Esophagus squamous epithelium (tissue), 5 donors: Measurements from ENCODE around the gene DUSP14. TPM values are rescaled to one million over a fixed set of nuclear protein-coding genes. Genes with fewer than 3 reads are reported as not detected.

ENCODE experiments used
- DNase-seq: peaks from one replicate; lab custom pipeline; 2025; lab: John Stamatoyannopoulos, UW
- H3K27ac ChIP-seq, 4 donors: fragments of 200-600 bp; sonication (generic); one replicate each; pipeline ENCODE4 v1.5.1; 2016 to 2019; ENCODE audit warnings: mild to moderate bottlenecking in 1 of 4
- H3K27me3 ChIP-seq, 4 donors: fragments of 200-600 bp; sonication (generic); 1 replicate in 3 of 4; 2 replicates in 1 of 4; pipeline versions ENCODE4 v1.5.1 to v1.6.0; 2017 to 2021; ENCODE audit warnings: antibody characterized with exemption in 1 of 4
- H3K36me3 ChIP-seq, 3 donors: fragments of 200-600 bp; sonication (generic); one replicate each; pipeline ENCODE4 v1.5.1; 2016 to 2019
- H3K4me1 ChIP-seq, 3 donors: fragments of 200-600 bp; sonication (generic); one replicate each; pipeline ENCODE4 v1.5.1; 2017 to 2019
- H3K4me3 ChIP-seq, 4 donors: fragments of 200-600 bp; sonication (generic); 1 replicate in 3 of 4; 2 replicates in 1 of 4; pipeline ENCODE4 v1.5.1; 2016 to 2019; ENCODE audit warnings: mild to moderate bottlenecking in 2 of 4, moderate library complexity in 1 of 4
- H3K9me3 ChIP-seq, 3 donors: fragments of 200-600 bp; sonication (generic); one replicate each; pipeline ENCODE4 v1.5.1; 2016 to 2019
- CTCF ChIP-seq, 6 experiments: fragments of 450-650 bp in 4 of 6; fragments of 200-600 bp in 2 of 6; sonication (generic) in 2 of 6; IDR thresholded peaks; one replicate each; pipeline ENCODE4 v1.5.1; 2016 to 2019; ENCODE audit warnings: antibody characterized with exemption in 6 of 6, mild to moderate bottlenecking in 4 of 6, moderate library complexity in 4 of 6
- POLR2A ChIP-seq, 4 donors: fragments of 450-650 bp; IDR thresholded peaks; one replicate each; pipeline ENCODE4 v1.6.1; 2017; ENCODE audit warnings: antibody characterized with exemption in 4 of 4, mild to moderate bottlenecking in 4 of 4, moderate library complexity in 3 of 4
- WGBS, 2 donors: methylation state at CpG; one replicate each; pipeline ENCODE4 v1.1.5; 2018; 5-methylcytosine and 5-hydroxymethylcytosine counted together
- intact Hi-C: fragments of 100-400 bp; cut with DNase I; formaldehyde crosslinking; loops from one replicate; pipeline ENCODE4 v1.15.0; 2022
- total RNA-seq, 4 donors: library from RNA; depleted of rRNA; stranded (reverse); fragments of >200 nt; gene quantifications; one replicate each; pipeline ENCODE4 v1.1.0, GENCODE V29; 2016
- donor health status: DM: yes; HTN: yes; CAD: no.

The DUSP14 gene
- total RNA-seq, 4 donors from 2014 or later = 11.4 to 28.8 (median 20.4) TPM

DNA sequence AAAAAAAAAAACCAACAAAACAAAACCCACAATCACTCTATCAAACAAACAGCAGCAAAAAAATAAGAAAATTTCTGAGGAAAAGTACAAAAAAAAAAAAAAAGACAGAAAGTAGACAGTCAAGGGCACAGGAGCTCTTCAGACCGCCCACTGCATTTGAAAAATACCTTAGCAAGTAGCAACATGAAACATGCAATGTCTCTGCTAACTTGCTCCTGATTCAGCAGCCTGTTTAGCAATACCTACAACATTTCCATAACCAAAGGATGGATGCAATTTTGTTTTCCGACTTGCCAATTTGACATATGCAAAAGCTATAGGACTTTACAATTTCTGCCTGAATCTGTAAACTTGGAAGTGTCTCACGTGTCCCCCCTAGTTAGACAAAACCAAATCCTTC lies 62.1 kb downstream of the DUSP14 start:
- TF ChIP-seq POLR2A (IDR thresholded peaks at IDR 0.05) = no peak
- no peak for TF ChIP-seq CTCF (IDR thresholded peaks at IDR 0.05)
- H3K36me3 ChIP-seq = peaks cover 0 to 67% (median 5%) of the 10 kb centered on the region in 3 donors
- no peaks in the 10 kb centered on the region for H3K27me3 ChIP-seq
- peak overlapping the region in 2 of 4 donors; percentile 18 to 27 for H3K27ac ChIP-seq
- H3K4me1 ChIP-seq = peaks cover 0 to 27% (median 3%) of the 10 kb centered on the region in 3 donors
- 33 to 66% methylated on average over 3 of the region's 3 CpGs for WGBS, 2 donors
- intact Hi-C loops = no loop called here
- H3K9me3 ChIP-seq = no peaks in the 10 kb centered on the region
- H3K4me3 ChIP-seq = no peak overlapping the region
- no peak for DNase-seq

DNA sequence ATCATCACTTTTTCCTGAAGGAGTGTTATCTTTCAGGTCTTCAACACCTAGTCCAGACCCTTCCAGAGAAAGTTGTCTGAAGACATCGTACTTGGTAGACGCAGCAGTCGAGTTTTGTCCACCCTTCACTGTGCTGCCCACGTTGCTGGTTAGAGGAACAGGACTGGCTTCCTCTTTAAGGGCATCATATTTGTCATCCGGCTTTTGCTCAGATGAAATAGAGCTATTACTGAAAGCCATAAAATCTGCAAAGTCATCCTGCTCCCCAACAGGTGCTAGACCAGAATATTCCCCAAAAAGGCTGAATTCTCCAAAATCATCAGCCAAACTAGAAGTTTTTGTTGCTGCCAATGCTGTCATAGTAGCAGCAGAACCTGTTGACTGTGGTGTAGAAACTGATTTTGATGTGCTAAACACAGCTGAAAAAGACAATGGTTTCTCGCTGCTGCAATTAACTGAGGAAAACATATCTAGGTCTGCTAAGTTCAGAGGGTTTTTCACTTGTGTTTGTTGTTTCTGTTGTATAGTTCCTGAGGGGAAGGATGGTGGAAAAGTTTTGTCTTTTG lies 63.8 kb downstream of the DUSP14 start:
- Histone ChIP-seq H3K27ac (no peak overlapping the region), H3K4me1 (peaks cover 0 to 21% (median 3%) of the 10 kb centered on the region in 3 donors), H3K9me3 (no peaks in the 10 kb centered on the region), H3K27me3 (no peaks in the 10 kb centered on the region), H3K4me3 (no peak overlapping the region), H3K36me3 (peaks cover 0 to 77% (median 7%) of the 10 kb centered on the region in 3 donors)
- WGBS, 2 donors = 77 to 91% methylated on average over 4 to 6 of the region's 6 CpGs
- TF ChIP-seq POLR2A (IDR thresholded peaks at IDR 0.05) (no peak), CTCF (IDR thresholded peaks at IDR 0.05) (no peak)
- intact Hi-C loops = no loop called here
- DNase-seq = no peak

- intact Hi-C loops = no loop called here
These were observed 65.7 kb downstream of the DUSP14 start for GRCh38 chr17:37555386-37555785.

DNA sequence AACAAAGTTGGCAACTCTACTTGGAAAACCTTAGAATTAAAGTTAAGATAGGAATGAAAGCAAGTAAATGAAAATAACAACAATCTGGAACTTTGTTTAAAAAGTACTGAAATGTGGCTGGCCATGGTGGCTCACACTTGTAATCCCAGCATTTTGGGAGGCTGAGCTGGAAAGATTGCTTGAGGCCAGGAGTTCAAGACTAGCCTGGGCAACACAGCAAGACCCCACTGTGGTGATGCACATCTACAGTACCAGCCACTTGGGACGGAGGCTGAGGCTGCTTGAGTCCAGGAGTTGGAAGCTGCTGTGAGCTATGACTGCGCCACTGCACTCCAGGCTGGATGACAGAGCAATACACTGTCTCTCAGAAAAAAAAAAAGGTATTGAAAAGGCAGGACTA lies 67.8 kb downstream of the DUSP14 start:
- TF ChIP-seq CTCF (IDR thresholded peaks at IDR 0.05) (no peak), POLR2A (IDR thresholded peaks at IDR 0.05) (no peak)
- Histone ChIP-seq H3K27ac (no peak overlapping the region), H3K36me3 (peaks cover 0 to 97% (median 29%) of the 10 kb centered on the region in 3 donors), H3K4me1 (peaks cover 0 to 1% (median 0%) of the 10 kb centered on the region in 3 donors), H3K9me3 (no peaks in the 10 kb centered on the region), H3K4me3 (no peak overlapping the region), H3K27me3 (no peaks in the 10 kb centered on the region)
- WGBS, 2 donors = 91 to 100% methylated on average over 2 of the region's 2 CpGs
- intact Hi-C loops = no loop called here
- DNase-seq = no peak

More at GRCh38 chr17:37555386-37555785, 65.7 kb downstream of the DUSP14 start:
- peaks cover 0 to 21% (median 3%) of the 10 kb centered on the region in 3 donors for H3K4me1 ChIP-seq
- H3K9me3 ChIP-seq = no peaks in the 10 kb centered on the region
- H3K27ac ChIP-seq = no peak overlapping the region
- H3K36me3 ChIP-seq = peaks cover 0 to 83% (median 19%) of the 10 kb centered on the region in 3 donors
- no peak for DNase-seq
- no peaks in the 10 kb centered on the region for H3K27me3 ChIP-seq
- no peak for TF ChIP-seq CTCF (IDR thresholded peaks at IDR 0.05)
- TF ChIP-seq POLR2A (IDR thresholded peaks at IDR 0.05) = no peak
- WGBS, 2 donors = 94 to 95% methylated on average over 3 of the region's 3 CpGs
- H3K4me3 ChIP-seq = no peak overlapping the region

GRCh38 chr17:37558299-37558698 lies 68.6 kb downstream of the DUSP14 start:
- no peak for DNase-seq
- TF ChIP-seq CTCF (IDR thresholded peaks at IDR 0.05) (no peak), POLR2A (IDR thresholded peaks at IDR 0.05) (no peak)
- WGBS, 2 donors = 93 to 97% methylated on average over 2 of the region's 2 CpGs
- Histone ChIP-seq H3K36me3 (peaks cover 0 to 93% (median 29%) of the 10 kb centered on the region in 3 donors), H3K4me1 (no peaks in the 10 kb centered on the region), H3K27me3 (no peaks in the 10 kb centered on the region), H3K9me3 (no peaks in the 10 kb centered on the region), H3K4me3 (no peak overlapping the region), H3K27ac (no peak overlapping the region)
- intact Hi-C loops = no loop called here
